ENCODE results near the gene HAUS5.
A peak's percentile ranks its signal among the peaks of the same experiment; 100 is the strongest.

HAUS5 gene

GRCh38 chr19:35673121-35673804, 60.7 kb downstream of the HAUS5 start:
- peak in 3 of 5 experiments; percentile 11 to 84 (median 40) for DNase-seq

Measured in T-helper 2 cell (primary cell).